Measurements from ENCODE around the gene PCCB.

DNA sequence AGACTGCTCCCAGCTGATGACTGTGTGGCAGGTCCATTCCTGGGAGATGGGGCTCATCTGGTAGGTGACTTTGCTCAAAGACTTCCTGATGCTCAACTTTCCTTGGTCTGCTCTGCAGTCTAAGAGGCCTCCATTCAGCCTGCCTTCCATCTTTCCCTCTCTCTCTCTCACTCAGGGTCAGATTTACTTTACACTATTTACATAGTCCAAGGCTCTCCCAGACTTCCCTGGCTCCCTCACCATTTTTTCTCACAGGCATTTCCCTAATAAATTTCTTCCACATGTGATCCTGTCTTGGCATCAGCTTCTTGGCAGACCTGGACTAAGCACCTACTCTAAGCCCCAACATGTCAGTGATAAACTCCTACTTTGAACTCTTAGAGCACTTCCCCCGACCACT, 13.0 kb upstream of the PCCB start:
- TF ChIP-seq, protein P1, sequence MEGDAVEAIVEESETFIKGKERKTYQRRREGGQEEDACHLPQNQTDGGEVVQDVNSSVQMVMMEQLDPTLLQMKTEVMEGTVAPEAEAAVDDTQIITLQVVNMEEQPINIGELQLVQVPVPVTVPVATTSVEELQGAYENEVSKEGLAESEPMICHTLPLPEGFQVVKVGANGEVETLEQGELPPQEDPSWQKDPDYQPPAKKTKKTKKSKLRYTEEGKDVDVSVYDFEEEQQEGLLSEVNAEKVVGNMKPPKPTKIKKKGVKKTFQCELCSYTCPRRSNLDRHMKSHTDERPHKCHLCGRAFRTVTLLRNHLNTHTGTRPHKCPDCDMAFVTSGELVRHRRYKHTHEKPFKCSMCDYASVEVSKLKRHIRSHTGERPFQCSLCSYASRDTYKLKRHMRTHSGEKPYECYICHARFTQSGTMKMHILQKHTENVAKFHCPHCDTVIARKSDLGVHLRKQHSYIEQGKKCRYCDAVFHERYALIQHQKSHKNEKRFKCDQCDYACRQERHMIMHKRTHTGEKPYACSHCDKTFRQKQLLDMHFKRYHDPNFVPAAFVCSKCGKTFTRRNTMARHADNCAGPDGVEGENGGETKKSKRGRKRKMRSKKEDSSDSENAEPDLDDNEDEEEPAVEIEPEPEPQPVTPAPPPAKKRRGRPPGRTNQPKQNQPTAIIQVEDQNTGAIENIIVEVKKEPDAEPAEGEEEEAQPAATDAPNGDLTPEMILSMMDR (IDR thresholded peaks at IDR 0.05) = no peak
- TF ChIP-seq TCF7L2 (IDR thresholded peaks at IDR 0.05; ENCODE audit: low read depth, low read length) = no peak
